A673 (cell line): ENCODE results near the gene GABRR1. TPM values are rescaled to one million over a fixed set of nuclear protein-coding genes. Genes with fewer than 3 reads are reported as not detected.

ENCODE experiments used
- BruUV-seq: library from RNA; stranded (reverse); fragments of 400-500 nt; replicated peaks from 2 replicates; lab custom pipeline; 2021; lab: Mats Ljungman, UMichigan
- CTCF ChIA-PET: fragments of 300-600 bp; sonication (Branson Sonifier 250); formaldehyde crosslinking; loops from one replicate; lab custom pipeline; 2022; ENCODE audit warnings: antibody characterized with exemption; lab: Charles Lee
- POLR2A ChIA-PET: fragments of 300-600 bp; sonication (Branson Sonifier 250); formaldehyde crosslinking; loops from one replicate; lab custom pipeline; 2022; ENCODE audit warnings: antibody characterized with exemption; ENCODE audit not compliant: low non-redundant PET; lab: Charles Lee
- DNase-seq: peaks from one replicate; pipeline ENCODE4 v3.0.0-alpha.2; 2015; ENCODE audit warnings: low spot score
- H3K27ac ChIP-seq: fragments of 200-600 bp; sonication (generic); 2 replicates; pipeline ENCODE4 v1.5.1; 2016; ENCODE audit warnings: mixed run types, low read depth, mild to moderate bottlenecking, mixed read lengths, antibody characterized with exemption, low read length; ENCODE audit not compliant: poor library complexity, severe bottlenecking
- H3K27me3 ChIP-seq: fragments of 200-600 bp; sonication (generic); replicated peaks from 2 replicates; pipeline ENCODE4 v1.6.1; 2017; ENCODE audit warnings: mixed run types, low read depth, mild to moderate bottlenecking, mixed read lengths, antibody characterized with exemption, low read length; ENCODE audit not compliant: insufficient read depth, poor library complexity
- H3K36me3 ChIP-seq: fragments of 200-600 bp; sonication (generic); 2 replicates; pipeline ENCODE4 v1.6.1; 2016; ENCODE audit warnings: mixed run types, mild to moderate bottlenecking, mixed read lengths, antibody characterized with exemption, low read length; ENCODE audit not compliant: insufficient read depth, poor library complexity, severe bottlenecking
- H3K4me1 ChIP-seq: fragments of 200-600 bp; sonication (generic); 2 replicates; pipeline ENCODE4 v1.6.1; 2017; ENCODE audit warnings: mixed run types, mild to moderate bottlenecking, mixed read lengths, antibody characterized with exemption, low read length; ENCODE audit not compliant: insufficient read depth, poor library complexity, severe bottlenecking
- H3K4me3 ChIP-seq: fragments of 200-600 bp; sonication (generic); 2 replicates; pipeline ENCODE4 v1.5.1; 2016; ENCODE audit warnings: low read depth, mixed run types, mild to moderate bottlenecking, mixed read lengths, low read length; ENCODE audit not compliant: poor library complexity, severe bottlenecking
- H3K9me3 ChIP-seq: fragments of 200-600 bp; sonication (generic); 2 replicates; pipeline ENCODE4 v1.6.1; 2016; ENCODE audit warnings: mixed run types, low read depth, mild to moderate bottlenecking, mixed read lengths, antibody characterized with exemption, low read length; ENCODE audit not compliant: poor library complexity, severe bottlenecking
- EZH2 ChIP-seq: fragments of 200-600 bp; sonication (generic); IDR thresholded peaks from 2 replicates; pipeline ENCODE4 v1.6.1; 2017; ENCODE audit warnings: borderline replicate concordance, low read depth, mild to moderate bottlenecking, mixed read lengths, antibody characterized with exemption, low read length; ENCODE audit not compliant: poor library complexity, severe bottlenecking
- intact Hi-C: fragments of 100-400 bp; cut with micrococcal nuclease; formaldehyde crosslinking; loops from one replicate; pipeline ENCODE4 v1.10.0; 2022; ENCODE audit not compliant: unreplicated experiment
- total RNA-seq: library from RNA; stranded (reverse); gene quantifications from 2 replicates; pipeline ENCODE4 v1.2.3, GENCODE V29; 2021
- TF ChIP-seq, protein P1 (sequence below): fragments of 300-800, 200-600 bp; sonication (generic); conservative IDR thresholded peaks from 2 replicates; pipeline ENCODE4 v1.5.1; 2017; ENCODE audit warnings: low read depth, mild to moderate bottlenecking, antibody characterized with exemption, low read length, moderate library complexity, mixed read lengths

Gene GABRR1
- total RNA-seq, 1 experiment from 2014 or later, result 0.67 TPM

DNA sequence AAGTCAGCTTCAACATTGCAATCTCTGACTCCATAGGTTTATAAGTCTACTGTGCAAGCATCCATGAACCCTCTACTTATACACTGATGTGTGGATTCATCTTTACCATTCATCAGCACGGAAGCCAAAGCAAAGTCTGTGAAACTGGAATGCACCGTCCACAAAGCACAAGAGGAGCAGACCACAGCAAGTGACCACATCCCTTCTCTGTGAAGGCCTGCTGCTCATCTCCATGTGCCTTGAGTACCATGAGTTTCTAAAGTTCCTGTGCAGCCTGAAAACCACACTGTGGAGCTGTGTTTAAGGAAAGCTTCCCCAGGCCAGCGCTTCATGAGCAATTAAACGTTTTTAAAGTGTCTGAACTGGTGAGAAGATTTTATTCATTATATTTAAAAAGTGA is 20.0 kb downstream of the GABRR1 start:
- H3K4me3 ChIP-seq, result no peak overlapping the region
- TF ChIP-seq EZH2, result no peak
- TF ChIP-seq, protein P1, sequence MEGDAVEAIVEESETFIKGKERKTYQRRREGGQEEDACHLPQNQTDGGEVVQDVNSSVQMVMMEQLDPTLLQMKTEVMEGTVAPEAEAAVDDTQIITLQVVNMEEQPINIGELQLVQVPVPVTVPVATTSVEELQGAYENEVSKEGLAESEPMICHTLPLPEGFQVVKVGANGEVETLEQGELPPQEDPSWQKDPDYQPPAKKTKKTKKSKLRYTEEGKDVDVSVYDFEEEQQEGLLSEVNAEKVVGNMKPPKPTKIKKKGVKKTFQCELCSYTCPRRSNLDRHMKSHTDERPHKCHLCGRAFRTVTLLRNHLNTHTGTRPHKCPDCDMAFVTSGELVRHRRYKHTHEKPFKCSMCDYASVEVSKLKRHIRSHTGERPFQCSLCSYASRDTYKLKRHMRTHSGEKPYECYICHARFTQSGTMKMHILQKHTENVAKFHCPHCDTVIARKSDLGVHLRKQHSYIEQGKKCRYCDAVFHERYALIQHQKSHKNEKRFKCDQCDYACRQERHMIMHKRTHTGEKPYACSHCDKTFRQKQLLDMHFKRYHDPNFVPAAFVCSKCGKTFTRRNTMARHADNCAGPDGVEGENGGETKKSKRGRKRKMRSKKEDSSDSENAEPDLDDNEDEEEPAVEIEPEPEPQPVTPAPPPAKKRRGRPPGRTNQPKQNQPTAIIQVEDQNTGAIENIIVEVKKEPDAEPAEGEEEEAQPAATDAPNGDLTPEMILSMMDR, result no peak
- ChIA-PET POLR2A (no interaction called here), CTCF (no interaction called here)
- no peaks in the 10 kb centered on the region for H3K4me1 ChIP-seq
- no peak for DNase-seq
- H3K27ac ChIP-seq, result no peak overlapping the region
- peaks cover 8% of the 10 kb centered on the region for H3K9me3 ChIP-seq
- H3K27me3 ChIP-seq, result no peaks in the 10 kb centered on the region
- BruUV-seq, result no TSS peak
- H3K36me3 ChIP-seq, result no peaks in the 10 kb centered on the region
- intact Hi-C loops, result no loop called here

DNA sequence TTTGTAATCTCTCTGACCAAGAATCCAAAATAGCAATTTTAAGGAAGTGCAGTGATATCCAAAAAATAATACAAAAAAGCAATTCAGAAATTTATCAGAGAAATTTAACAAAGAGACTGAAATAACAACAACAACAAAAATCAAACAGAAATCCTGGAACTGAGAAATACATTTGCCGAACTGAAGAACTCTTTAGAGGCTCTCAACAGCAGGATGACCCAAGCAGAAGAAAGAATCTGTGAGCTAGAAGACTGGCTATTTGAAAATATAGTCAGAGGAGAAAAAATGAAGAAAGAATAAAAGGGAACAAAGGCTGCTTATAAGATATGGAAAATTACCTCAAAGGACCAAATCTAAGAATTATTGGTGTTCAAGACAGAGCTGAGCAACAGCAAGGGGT is 22.6 kb downstream of the GABRR1 start:
- H3K4me1 ChIP-seq, result no peaks in the 10 kb centered on the region
- H3K27me3 ChIP-seq, result no peaks in the 10 kb centered on the region
- no peak overlapping the region for H3K4me3 ChIP-seq
- H3K27ac ChIP-seq, result no peak overlapping the region
- CTCF ChIA-PET, result no interaction called here
- TF ChIP-seq EZH2, result no peak
- TF ChIP-seq, protein P1, result no peak
- intact Hi-C loops, result no loop called here
- H3K9me3 ChIP-seq, result peaks cover 8% of the 10 kb centered on the region
- no peak for DNase-seq
- POLR2A ChIA-PET, result no interaction called here
- no peaks in the 10 kb centered on the region for H3K36me3 ChIP-seq
- no TSS peak for BruUV-seq

DNA sequence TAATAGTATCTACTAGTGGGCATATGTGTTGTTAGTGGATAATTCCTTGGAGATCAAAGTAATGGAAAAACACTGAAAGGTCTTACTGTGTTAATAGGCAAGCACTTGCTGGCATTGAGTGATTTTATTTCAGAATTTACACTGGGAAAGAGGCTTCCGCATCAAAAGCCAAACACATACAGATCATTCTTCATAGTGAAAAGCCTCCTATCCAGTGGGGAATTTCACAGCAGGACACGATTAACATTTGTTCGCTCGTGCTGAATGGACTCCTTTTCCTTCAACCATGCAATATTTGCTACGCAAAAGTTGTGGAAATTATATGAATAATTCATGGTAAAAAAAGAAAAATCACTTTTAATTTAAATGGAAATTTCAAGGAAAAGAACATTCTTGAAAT is 26.4 kb downstream of the GABRR1 start:
- no peak overlapping the region for H3K4me3 ChIP-seq
- peaks cover 8% of the 10 kb centered on the region for H3K9me3 ChIP-seq
- no peaks in the 10 kb centered on the region for H3K4me1 ChIP-seq
- intact Hi-C loops, result no loop called here
- ChIA-PET CTCF (no interaction called here), POLR2A (no interaction called here)
- no peak for TF ChIP-seq EZH2
- TF ChIP-seq, protein P1, result no peak
- no peak for DNase-seq
- no peaks in the 10 kb centered on the region for H3K36me3 ChIP-seq
- BruUV-seq, result no TSS peak
- no peak overlapping the region for H3K27ac ChIP-seq
- H3K27me3 ChIP-seq, result no peaks in the 10 kb centered on the region
